DND-41 (cell line): ENCODE measurements around the gene MACROD2.

Experiments
- CTCF ChIP-seq: IDR thresholded peaks from 2 replicates; pipeline ENCODE4 v1.5.1; 2012; ENCODE audit warnings: borderline replicate concordance, low read length, moderate library complexity, mild to moderate bottlenecking; ENCODE audit not compliant: poor library complexity, severe bottlenecking; ENCODE audit errors: extremely low read depth
- EZH2 ChIP-seq: IDR thresholded peaks from 3 replicates; pipeline ENCODE4 v1.6.1; 2012; ENCODE audit warnings: borderline replicate concordance, low read depth, mild to moderate bottlenecking, moderate library complexity, low read length, inconsistent platforms; ENCODE audit not compliant: severe bottlenecking

- TF ChIP-seq CTCF (no peak), EZH2 (no peak)
Measured at GRCh38 chr20:14422892-14423291, 427.6 kb downstream of the MACROD2 start.
